ENCODE data around the gene SLIT3.
"Not testable (repeated sequence)": the region's sequence is repeated elsewhere in the genome, so short reads cannot be mapped to it uniquely, and the experiment has no call there.

SLIT3 gene

DNA sequence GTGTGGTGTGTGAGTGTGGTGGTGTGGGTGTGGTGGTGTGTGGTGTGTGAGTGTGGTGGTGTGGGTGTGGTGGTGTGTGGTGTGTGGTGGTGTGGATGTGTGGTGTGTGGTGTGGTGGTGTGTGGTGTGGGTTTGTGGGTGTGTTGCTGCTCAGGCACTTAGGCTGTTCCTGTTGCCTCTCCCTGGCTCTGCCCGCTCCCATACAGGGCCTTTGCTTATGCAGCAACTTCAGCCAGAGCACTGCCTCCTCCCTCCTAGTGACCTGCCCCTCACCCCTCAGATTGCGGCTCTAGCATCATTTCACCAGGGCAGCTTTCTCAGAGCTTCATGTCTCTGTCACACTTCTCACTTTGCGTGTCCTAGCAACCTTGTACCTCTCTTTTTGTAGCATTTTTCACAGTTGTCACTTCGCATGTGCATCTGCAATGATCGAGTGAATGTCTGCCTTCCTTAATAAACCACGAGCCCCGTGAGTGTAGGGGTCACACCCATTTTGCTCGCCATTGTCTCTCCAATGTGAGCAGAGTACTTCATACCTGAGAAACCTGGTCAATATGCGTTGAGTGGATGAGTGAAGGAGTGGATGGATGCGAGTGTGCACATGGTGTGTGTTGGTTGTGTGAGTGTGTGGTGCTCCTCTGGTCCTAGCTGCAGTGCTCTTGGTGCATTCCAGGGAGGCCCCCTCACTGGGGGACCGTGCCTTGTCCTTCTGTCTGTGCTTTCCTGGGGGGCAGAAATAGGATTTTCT lies 553.9 kb downstream of the SLIT3 start:
- no peak for DNase-seq

DNA sequence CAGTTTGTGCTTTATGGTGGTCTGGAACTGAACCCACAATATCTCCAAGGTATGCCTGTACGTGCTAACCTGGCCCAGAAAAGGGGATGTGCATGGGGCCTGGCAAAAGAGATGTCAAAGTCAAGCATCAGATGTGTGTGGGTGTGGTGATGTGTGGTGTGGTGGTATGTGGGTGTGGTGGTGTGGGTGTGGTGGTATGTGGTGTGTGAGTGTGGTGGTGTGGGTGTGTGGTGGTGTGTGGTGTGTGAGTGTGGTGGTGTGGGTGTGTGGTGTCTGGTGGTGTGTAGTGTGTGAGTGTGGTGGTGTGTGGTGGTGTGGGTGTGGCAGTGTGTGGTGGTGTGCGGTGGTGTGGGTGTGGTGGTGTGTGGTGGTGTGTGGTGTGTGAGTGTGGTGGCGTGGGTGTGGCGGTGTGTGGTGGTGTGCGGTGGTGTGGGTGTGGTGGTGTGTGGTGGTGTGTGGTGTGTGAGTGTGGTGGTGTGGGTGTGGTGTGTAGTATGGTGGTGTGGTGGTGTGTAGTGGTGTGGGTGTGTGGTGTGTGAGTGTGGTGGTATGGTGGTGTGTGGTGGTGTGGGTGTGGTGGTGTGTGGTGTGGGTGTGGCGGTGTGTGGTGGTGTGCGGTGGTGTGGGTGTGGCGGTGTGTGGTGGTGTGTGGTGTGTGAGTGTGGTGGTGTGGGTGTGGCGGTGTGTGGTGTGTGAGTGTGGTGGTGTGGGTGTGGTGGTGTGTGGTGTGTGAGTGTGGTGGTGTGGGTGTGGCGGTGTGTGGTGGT lies 554.6 kb downstream of the SLIT3 start:
- not testable (repeated sequence) for DNase-seq

DNA sequence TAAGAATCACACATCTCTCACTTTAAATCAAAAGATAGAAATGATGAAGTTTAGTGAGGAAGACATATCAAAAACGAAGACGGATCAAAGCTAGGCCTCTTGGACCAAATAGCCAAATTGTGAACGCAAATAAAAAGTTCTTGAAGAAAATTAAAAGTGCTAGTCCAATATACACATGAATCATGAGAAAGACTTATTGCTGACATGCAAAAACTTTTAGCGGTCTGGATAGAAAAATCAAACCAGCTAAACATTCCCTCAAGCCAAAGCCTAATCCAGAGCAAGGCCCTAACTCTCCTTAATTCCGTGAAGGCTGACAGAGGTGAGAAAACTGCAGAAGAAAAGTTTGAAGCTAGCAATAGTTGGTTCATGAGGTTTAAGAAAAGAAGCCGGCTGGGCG lies 557.3 kb downstream of the SLIT3 start:
- no peak for DNase-seq

DNA sequence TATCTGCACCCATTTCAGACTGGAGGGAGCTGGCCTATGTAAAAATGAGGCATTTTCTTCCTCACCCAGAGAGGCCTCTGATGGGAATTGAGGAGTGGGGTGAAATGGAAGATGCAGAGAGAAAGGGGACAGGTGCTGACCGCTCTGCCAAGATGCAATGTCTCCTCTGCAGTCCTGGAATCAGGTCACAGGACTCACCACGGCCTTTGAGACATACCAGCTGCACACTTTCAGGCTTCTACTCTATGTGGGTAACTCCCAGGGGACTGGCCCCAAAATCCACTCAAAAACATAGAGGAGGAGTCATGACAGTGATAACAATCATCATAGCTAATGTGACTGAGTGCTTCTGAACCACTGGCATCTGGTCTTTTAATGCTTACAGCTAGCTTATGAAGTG lies 558.6 kb downstream of the SLIT3 start:
- DNase-seq: not testable (repeated sequence)

DNA sequence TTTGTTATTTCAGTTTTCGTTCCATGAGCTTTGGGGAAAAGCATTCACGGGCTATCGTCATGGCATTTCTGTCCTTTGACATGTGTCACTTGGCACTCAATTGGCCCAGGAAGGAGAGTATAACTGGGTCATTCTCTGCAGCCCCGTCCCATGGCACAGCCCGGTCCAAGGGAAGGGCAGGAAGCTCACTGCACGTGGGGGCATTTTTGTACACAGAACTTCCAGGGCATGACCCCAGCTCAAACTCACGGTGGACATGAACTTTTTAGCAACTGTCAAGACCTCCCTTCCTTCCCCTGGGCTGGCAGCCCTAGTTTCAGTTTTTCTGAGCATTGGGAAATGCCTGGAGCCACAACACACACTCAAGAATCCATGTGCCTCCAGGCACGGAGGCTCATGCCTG lies 560.1 kb downstream of the SLIT3 start:
- DNase-seq: no peak

DNA sequence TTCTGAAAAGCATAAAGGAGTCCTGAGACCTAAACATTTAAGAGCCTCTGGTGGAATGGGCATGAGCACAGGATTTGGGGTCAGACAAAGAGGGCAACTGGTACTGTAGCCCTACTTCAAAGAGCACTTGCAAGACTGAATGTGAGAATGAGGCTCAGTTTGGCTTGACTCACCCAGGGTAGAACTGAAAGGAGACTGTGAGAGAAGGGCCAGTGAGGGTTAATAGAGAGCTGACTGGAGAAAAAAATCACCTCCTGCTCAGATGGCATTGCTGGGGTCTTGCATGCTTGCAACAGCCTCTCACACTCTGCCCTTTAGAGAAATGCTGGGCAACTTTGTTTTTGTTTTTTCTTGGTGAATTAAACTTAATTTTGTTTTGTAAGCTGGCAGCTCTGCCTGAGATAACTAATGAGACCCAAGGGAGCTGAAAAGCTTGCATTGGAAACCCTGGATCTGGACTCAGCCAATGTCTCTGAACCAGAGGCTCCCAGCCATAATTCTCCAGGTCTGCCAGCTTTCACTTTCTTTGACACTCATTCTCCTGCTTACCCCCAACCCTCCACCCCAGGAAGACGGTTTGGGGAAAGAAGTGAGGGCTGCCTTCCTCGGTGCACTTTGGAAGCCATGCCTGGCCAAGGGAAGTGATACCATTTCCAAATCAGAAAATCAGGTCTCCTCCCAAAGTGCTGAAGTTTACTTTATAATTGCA lies 560.7 kb downstream of the SLIT3 start:
- no peak for DNase-seq

DNA sequence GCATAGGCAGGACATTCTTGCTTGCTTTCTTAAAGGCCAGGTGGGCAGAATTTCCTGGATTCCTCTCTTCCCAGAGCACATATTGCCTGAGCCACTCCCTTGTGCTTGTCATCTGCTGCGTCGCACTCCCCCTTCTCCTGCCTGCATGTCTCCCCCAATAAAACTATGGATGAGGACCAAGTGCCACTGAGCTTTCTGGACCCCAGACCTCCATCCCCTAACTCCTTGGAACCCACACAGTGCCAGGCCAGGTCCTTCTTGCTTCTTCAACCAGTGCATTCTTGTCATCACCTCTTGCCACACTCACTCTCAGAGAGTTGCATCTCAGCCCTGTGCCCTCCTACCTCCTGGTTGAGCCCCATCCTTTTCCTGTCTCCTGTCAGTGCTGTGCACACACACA lies 563.9 kb downstream of the SLIT3 start:
- DNase-seq: no peak

DNA sequence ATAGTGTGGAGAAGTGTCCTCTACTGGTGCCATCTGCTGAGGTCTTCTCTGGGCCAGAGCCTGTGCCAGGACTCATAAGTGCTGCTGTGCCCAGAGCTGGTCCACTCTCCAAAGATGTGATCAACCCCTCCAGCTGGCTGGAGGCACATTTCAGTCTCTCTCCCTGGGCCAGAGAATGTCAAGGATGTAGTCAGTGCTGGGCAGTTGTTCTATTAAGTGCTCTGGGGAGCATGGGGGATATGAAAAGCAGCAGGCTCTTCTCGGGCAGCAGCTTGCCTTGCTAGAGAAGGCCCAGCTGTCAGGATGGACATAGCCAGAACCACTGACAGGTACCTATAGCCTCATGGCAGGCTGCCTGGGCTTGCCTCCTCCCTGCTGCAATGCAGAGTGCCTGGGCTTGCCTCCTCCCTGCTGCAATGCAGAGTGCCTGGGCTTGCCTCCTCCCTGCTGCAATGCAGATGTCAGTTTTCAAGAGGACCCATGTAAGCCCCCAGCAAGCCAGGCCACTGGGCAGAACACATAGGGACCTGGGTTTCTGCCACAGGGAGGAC lies 564.6 kb downstream of the SLIT3 start:
- DNase-seq: no peak

DNA sequence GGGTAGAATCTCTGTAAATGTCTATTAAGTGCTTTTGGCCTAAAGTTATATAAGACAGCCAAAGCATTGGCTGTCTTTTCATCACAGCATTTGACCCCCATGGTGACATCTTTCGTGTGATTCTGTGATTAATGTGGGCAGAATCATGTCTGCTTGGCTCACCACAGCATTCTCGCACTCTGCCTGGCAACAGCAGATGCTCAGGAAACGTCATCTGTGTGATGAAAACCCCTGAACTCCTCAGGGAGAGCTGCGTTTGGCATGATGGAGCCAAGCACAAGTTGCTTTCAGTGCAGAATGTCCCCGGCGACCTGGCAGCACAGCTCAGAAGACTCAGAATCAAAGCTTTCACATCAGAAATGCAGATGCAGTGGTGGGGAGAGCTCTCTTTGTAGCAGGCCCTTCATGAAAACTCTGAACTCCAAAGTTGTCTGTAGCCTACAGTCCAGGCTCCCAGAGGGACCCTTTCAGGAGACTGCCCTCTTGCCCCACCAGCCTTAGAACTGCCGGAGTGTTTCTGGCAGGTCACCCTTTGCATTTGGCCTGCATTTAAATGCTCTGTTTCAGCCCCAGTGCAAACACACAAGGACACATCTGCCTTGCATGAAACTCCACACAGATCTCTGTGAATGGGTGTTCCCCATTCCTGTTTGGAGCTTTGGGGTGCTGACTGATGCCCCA lies 566.2 kb downstream of the SLIT3 start:
- no peak for DNase-seq

DNA sequence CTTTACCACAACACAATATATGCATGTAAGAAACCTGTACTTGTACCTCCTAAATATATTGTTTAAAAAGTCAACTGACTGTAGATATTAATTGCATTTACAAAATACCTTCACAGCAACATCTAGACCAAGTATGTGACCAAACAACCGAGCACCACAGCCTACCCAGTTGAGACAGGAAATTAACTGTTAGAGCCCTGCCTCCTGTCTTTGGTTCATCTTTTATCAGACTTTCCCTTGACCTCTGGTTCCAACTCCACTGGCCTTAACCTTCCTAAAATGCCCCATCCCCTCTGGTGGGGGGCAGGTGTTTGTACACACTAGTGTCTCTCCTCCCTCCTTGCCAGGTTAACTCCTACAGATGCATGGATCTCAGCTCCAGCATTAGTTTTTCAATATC lies 566.8 kb downstream of the SLIT3 start:
- no peak for DNase-seq

DNA sequence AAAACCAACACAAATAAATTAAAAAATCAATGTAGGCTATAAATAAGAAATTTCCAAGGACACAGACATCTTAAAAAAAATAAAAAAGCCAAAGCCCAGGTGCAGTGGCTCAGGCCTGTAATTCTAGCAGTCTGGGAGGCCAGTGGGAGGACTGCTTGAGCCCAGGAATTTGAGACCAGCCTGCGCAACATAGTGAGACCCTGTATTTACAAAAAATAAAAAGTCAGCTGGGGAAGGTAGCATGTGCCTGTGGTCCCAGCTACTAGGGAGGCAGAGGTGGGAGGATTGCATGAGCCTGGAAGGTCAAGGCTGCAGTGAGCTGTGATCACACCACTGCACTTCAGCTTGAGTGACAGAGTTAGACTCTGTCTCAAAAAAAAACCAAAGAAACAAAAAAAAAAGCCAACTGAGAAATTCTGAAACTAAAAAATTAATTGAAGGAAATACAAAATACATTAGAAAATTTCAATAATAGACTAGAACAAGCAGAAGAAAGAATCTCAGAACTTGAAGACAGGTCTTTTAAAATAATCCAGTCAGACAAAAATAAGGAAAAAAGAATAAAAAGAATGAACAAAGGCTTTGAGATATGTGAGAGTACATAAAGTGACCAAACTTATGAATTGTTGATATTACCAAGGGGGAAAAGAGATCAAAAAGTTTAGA lies 572.3 kb downstream of the SLIT3 start:
- no peak for DNase-seq

DNA sequence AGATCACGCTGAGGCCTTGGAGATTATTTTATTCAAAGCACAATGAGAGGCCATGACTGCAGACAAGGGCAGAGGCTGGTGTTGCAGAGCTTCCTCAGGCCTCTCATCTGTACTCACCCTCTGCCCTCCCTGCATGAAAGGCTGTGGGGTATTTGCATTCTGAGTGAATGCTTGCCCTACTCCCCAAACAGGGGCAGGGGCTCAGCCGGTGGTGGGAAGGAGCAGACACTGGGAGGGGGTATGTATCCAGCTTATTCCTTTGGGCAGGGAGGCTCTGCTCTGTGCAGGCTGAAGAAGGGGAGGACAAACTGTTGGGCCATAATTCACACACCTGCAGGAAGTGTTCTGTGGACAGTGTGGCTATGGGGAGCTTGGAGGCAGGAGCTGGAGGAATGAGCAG lies 573.4 kb downstream of the SLIT3 start:
- DNase-seq: no peak

DNA sequence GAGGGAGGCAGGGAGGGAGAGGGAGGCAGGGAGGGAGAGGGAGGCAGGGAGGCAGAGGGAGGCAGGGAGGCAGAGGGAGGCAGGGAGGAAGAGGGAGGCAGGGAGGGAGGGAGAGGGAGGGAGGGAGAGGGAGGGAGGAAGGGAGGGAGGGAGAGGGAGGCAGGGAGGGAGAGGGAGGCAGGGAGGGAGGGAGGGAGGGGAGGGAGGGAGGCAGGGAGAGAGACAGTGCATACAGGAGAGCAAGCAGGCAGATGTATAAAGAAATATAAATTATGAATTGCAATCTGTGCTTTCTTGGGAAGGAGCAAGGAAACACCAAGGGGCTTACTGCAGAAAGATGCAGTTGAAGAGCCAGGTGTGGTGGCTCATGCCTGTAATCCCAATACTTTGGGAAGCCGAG lies 574.6 kb downstream of the SLIT3 start:
- DNase-seq: no peak

DNA sequence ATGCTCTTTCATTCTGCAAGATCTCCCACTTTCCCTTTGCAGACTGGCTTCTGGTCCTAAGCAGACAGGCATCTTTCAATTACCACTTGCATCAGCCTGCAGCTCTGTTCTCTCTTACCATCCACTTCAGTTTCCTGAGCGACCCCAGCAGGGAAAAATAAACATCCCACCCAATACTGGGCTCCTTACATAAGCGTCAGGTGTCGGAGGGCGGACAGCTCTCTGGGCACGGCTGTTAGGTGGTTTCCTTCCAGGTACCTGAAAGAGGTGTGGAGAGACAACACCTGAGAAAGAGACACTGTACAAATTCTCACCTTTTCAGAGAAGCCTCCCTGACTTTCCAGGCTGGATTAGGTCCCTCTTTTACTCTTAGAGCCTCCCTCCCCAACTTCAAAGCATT lies 576.7 kb downstream of the SLIT3 start:
- no peak for DNase-seq

DNA sequence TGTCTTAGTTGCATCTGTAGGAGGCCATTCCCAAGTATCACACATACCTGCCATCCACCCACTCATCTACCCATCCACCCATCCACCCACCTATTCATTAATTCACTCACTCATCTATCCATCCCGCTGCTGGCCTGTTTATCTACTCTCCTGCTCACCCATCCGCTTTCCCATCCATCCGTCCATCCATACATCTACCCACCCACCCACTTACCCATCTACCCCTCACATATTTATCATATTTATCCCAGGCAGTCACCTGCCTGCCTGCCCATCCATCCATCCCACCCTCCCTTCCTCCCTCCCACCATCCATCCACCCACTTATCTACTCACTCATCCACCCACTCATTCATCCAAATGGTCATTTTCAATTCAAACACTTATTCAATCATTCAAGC lies 577.9 kb downstream of the SLIT3 start:
- DNase-seq: no peak

DNA sequence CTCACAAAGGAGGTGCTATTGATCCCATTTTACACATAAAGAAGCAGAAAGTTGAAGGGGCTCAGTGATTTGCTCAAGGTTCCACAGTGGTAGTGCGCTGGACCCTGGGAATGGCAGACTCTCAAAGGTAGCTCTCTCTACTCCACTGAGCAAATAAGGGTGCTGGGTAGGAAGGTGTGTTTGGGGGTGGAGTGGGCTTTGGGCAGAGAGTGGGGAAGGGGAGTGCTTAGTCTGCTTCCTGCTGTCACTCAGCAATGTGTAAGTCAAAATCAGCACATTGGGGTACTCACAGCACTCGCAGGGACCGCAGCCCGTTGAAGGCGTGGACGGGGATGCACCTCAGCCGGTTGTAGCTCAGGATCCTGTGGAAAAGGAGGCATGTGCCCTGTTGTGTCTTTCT lies 579.0 kb downstream of the SLIT3 start:
- DNase-seq: no peak

DNA sequence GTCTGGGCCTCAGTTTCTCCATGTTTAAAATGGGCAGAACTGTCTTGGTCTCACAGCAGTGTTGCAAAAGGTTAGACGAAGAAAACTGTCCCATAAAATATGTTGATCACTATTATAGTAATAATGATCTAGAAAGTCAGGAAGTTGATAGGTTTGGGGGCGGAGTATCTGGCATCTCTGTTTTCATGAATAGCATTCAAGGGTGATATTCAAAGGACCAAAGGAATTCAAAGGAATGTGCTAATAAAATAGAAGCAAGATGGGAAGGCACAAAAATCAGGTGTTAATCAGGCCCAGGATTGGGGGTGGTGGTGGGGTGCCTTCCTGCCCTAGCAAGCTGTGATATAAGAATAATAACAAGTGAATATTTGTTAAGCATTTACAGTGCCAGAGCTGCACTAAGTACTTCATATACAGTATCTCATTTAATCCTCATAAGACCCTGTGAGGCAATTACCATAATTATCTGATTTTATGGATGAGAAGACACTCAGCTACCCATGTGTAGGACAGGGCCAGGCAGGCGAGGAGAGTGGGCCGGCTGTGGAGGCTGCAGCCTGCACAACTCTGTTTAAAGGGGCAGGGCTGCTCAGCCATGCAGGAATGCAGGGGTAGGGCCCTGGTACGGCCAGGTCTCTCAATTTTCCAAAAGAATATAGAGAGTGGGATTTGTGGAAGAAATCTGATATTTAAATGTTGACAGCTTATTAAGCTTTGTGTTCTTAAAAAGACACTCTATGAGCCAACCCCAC lies 579.8 kb downstream of the SLIT3 start:
- DNase-seq: no peak

DNA sequence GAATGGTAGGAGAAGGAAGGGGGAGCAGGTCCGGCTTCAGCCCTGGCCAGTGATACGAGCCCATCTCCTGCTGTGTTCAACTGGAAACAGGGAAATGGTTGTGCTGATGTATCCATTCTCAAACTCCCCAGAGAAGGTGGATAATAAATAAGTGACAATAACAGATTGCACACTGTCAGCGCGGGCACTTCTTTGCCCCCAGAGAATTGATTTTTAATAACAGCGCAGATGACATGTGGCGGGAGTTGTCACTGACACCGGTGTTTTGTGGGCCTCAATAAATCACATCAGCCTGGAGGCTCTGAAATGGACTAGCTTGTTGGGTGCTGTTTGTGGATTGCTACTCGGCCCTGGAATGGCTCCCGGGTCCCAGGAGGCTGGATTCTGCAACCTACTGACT lies 580.4 kb downstream of the SLIT3 start:
- DNase-seq: no peak

DNA sequence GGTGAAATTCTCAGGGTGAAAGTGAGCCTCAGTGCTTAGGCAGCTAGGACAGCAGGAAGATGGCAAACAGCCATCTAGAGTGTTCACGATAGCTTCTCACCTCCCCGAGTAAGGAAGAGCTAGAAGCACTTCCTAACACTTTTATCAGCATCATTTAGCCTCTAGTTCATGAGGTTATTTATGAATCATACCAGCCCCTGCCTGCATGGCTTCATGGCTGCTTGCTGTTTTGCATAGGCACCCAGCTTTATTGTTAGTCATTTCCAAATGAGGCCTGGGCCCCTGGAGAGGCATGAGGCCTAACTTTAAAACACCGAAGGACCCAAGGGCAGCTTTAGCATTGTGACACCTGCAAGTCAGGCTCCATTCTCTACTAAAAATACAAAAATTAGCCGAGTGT lies 586.9 kb downstream of the SLIT3 start:
- DNase-seq: no peak

DNA sequence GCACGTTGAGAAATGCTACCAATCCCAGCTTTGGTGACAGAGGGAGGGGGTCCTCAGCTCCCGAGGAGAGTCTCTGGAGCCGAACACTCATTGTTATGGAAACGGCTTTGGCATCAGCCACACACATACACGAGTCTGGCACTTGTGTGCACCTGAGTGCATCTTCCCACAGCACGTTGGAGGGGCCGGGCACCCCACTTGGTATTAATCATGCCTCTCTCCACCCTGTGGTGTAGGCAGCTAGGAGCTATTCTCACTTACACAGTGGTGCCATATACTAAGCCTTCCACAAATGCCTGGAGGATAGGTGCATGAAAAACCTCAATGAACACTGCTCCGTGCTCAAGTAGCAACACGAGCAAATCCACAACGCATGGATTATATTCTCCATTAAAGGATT lies 587.9 kb downstream of the SLIT3 start:
- no peak for DNase-seq

DNA sequence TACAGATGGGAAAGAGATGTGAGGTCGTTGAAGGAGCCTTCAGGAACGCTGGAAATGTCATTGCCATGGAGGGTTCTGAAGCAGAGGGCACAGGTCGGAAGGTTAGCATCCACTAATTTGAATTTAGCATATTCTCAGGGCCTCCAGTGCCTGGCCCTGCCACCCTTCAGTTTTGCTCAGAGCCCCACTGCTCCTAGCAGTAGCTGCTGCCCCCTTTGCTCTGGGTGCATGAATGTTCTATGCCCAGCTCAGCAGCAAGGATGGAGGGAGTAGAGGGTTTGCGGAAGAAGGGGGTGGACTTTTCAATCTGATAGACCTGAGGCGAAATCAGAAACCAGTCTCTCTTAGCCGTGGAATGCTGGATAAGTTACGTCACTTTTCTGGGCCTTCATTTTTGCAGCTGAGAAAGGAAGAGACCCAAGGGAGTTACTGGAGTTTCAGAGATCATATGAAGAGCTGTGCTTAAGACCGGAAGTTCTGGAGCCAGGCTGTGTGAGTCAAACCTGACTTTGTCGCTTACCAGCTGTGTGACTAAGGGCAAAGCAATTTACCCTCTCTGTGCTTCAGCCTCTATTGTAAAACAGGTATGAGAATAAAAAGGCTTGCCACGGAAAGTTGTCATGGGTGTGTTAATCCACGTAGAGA lies 588.5 kb downstream of the SLIT3 start:
- no peak for DNase-seq
